Endodermal cell (in vitro differentiated cells): ENCODE measurements around the gene ITPK1. TPM values are rescaled to one million over a fixed set of nuclear protein-coding genes. Genes with fewer than 3 reads are reported as not detected.

Source experiments
- DNase-seq: peaks from one replicate; pipeline ENCODE4 v3.0.0-alpha.2; 2017
- H3K27ac ChIP-seq: 2 replicates; pipeline ENCODE4 v1.5.1; 2013; ENCODE audit warnings: mild to moderate bottlenecking, low read depth, low read length, moderate library complexity
- H3K27me3 ChIP-seq: 2 replicates; pipeline ENCODE4 v1.6.1; 2013; ENCODE audit warnings: mild to moderate bottlenecking, low read length, moderate library complexity; ENCODE audit not compliant: insufficient read depth, control insufficient read depth, poor library complexity, severe bottlenecking
- H3K36me3 ChIP-seq: 2 replicates; pipeline ENCODE4 v1.7.0; 2013; ENCODE audit warnings: mild to moderate bottlenecking, low read length, moderate library complexity; ENCODE audit not compliant: control insufficient read depth, insufficient read depth
- H3K4me1 ChIP-seq: one replicate; pipeline ENCODE4 v1.7.0; 2013; ENCODE audit warnings: low read length; ENCODE audit not compliant: control insufficient read depth, insufficient read depth
- H3K4me3 ChIP-seq: 2 replicates; pipeline ENCODE4 v1.5.1; 2013; ENCODE audit warnings: mild to moderate bottlenecking, low read length, moderate library complexity
- H3K9ac ChIP-seq: 2 replicates; pipeline ENCODE4 v1.6.1; 2013; ENCODE audit warnings: mild to moderate bottlenecking, low read length, moderate library complexity; ENCODE audit not compliant: poor library complexity, severe bottlenecking; ENCODE audit errors: extremely low read depth
- H3K9me3 ChIP-seq: 2 replicates; pipeline ENCODE4 v1.6.1; 2013; ENCODE audit warnings: mild to moderate bottlenecking, low read length, moderate library complexity; ENCODE audit not compliant: control insufficient read depth
- H3K27ac Mint-ChIP-seq: 2 replicates; pipeline ENCODE4 v1.8.0; 2020; ENCODE audit warnings: mixed read lengths
- H3K27me3 Mint-ChIP-seq: 2 replicates; pipeline ENCODE4 v1.8.0; 2021; ENCODE audit warnings: mild to moderate bottlenecking, mixed read lengths; ENCODE audit not compliant: insufficient read depth
- H3K36me3 Mint-ChIP-seq: 2 replicates; pipeline ENCODE4 v1.8.0; 2020; ENCODE audit warnings: low read depth, mixed read lengths
- H3K4me1 Mint-ChIP-seq: 2 replicates; pipeline ENCODE4 v1.8.0; 2020; ENCODE audit warnings: mixed read lengths
- H3K4me3 Mint-ChIP-seq: 2 replicates; pipeline ENCODE4 v1.8.0; 2020; ENCODE audit warnings: mild to moderate bottlenecking, moderate library complexity, mixed read lengths
- H3K9me3 Mint-ChIP-seq: 2 replicates; pipeline ENCODE4 v1.8.0; 2020; ENCODE audit warnings: mild to moderate bottlenecking, mixed read lengths
- WGBS, 2 experiments: methylation state at CpG; one replicate each; pipeline versions ENCODE4 v1.1.5 to v1.1.7; 2013; ENCODE audit warnings: missing lambda C conversion rate in 2 of 2, mixed read lengths in 1 of 2; ENCODE audit not compliant: insufficient coverage in 1 of 2, insufficient read length in 1 of 2; 5-methylcytosine and 5-hydroxymethylcytosine counted together
- long read RNA-seq, 4 experiments: library from polyadenylated mRNA in 2 of 4; library from RNA in 1 of 4; library from capped mRNA in 1 of 4; stranded (forward) in 3 of 4; unstranded in 1 of 4; transcript quantifications; one replicate each; pipeline ENCODE4 v2.0.0, GENCODE V29; 2020 to 2021; ENCODE audit warnings: inconsistent platforms in 1 of 4
- polyA plus RNA-seq, 2 experiments: library from polyadenylated mRNA; stranded (reverse); fragments of 50-300 nt; gene quantifications; one replicate each; pipeline ENCODE4 v1.2.3, GENCODE V29; 2013
- total RNA-seq, 2 donors: library from RNA; stranded (reverse); fragmentation: NEBNext Ultra II Directional in 1 of 2; extraction: Animal tissue kit (Norgen Biotek cat#: 25700) in 1 of 2; gene quantifications; 2 replicates in 1 of 2; 3 replicates in 1 of 2; pipeline ENCODE4 v1.2.1, GENCODE V29; 2021
- TF ChIP-seq, protein P1 (sequence below): fragments of 200-600 bp; sonication (generic); conservative IDR thresholded peaks from 2 replicates; pipeline ENCODE4 v1.5.0; 2021; ENCODE audit warnings: antibody characterized with exemption, mild to moderate bottlenecking

Gene ITPK1
- 10 to 100 TPM; 59.9 to 66.9 TPM for total RNA-seq
- 30.1 TPM for polyA plus RNA-seq (2013, experiment 1 of 2)
- polyA plus RNA-seq (2013, experiment 2 of 2): 32.0 TPM
- long read RNA-seq, experiment 1, full-length matches to known transcripts: 2 of 37 reads
- long read RNA-seq, experiment 1, partial matches to known transcripts: 13 of 37 reads
- long read RNA-seq, experiment 1, other reads (novel, unspliced or antisense): 22 of 37 reads
- long read RNA-seq, experiment 2, full-length matches to known transcripts: 28 of 74 reads
- long read RNA-seq, experiment 2, partial matches to known transcripts: 30 of 74 reads
- long read RNA-seq, experiment 2, other reads (novel, unspliced or antisense): 16 of 74 reads
- long read RNA-seq, experiment 3, full-length matches to known transcripts: 5 of 71 reads
- long read RNA-seq, experiment 3, partial matches to known transcripts: 51 of 71 reads
- long read RNA-seq, experiment 3, other reads (novel, unspliced or antisense): 15 of 71 reads
- long read RNA-seq, experiment 4, partial matches to known transcripts: 0 of 1 reads
- long read RNA-seq, experiment 4, other reads (novel, unspliced or antisense): 1 of 1 reads

DNA sequence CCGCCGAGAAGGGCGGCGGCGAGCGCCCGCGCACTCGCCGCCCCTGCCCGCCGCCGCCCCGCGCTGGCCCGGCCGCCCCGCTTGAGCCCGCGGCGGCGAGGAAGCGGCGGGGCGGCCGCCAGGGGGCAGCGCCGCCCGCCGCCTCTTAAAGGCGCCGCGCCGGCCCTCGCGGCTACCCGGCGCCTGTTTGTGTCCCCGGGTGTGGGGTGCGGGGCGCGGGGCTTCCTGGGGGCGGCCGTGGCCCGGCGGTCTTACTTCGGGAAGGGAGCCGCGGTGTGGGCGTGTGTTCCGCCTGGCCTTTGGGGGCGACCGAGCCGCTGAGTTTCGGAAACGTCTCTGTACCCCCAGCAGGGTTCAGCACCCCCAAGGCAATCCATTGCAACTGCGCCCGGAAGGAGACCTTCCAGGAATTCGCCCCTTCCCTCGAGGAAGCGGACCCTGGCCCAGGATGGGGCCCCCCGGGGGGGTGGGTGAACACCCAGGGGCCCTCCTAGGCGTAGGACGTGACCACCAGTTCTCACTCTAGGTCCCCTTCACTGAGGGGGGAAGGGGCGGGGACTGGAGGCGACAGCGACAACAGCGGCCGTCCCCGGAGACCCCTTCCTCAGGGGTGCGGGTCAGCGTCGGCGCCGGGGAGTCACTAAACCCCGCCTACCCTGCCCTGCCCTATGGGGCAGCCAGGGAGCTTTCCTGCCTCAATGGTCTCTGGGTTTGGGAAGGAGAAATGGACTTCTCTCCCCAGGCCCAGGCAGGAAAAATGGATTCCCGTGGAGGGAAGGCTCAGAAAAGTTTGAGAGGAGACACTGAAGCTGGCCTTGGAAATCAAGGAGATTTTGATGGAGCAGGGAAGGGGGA lies at the start of gene ITPK1:
TSS of gene ITPK1 (minus strand) at position 105 of the 855 bp plus-strand sequence. CDS start 762 bp downstream, outside the sequence.
- TF ChIP-seq, protein P1, sequence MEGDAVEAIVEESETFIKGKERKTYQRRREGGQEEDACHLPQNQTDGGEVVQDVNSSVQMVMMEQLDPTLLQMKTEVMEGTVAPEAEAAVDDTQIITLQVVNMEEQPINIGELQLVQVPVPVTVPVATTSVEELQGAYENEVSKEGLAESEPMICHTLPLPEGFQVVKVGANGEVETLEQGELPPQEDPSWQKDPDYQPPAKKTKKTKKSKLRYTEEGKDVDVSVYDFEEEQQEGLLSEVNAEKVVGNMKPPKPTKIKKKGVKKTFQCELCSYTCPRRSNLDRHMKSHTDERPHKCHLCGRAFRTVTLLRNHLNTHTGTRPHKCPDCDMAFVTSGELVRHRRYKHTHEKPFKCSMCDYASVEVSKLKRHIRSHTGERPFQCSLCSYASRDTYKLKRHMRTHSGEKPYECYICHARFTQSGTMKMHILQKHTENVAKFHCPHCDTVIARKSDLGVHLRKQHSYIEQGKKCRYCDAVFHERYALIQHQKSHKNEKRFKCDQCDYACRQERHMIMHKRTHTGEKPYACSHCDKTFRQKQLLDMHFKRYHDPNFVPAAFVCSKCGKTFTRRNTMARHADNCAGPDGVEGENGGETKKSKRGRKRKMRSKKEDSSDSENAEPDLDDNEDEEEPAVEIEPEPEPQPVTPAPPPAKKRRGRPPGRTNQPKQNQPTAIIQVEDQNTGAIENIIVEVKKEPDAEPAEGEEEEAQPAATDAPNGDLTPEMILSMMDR: peak; percentile 59
- peak within 1 kb of the TSS; percentile 66 for H3K4me3 Mint-ChIP-seq
- Histone ChIP-seq H3K4me1 (no peaks in the 10 kb centered on the region), H3K4me3 (peak within 1 kb of the TSS; percentile 84), H3K27me3 (no peaks in the 10 kb centered on the region), H3K9ac (peak within 1 kb of the TSS; percentile 47), H3K27ac (peak within 1 kb of the TSS; percentile 60), H3K36me3 (no peaks in the 10 kb centered on the region), H3K9me3 (no peaks in the 10 kb centered on the region)
- peak within 1 kb of the TSS; percentile 92 for H3K27ac Mint-ChIP-seq
- H3K4me1 Mint-ChIP-seq: peaks cover 14% of the 10 kb centered on the region
- no peaks in the 10 kb centered on the region for H3K27me3 Mint-ChIP-seq
- DNase-seq: peak; percentile 84
- H3K9me3 Mint-ChIP-seq: no peaks in the 10 kb centered on the region
- 2 to 14% methylated on average over 3 to 77 of the region's 77 CpGs for WGBS, 2 experiments
- H3K36me3 Mint-ChIP-seq: no peaks in the 10 kb centered on the region

DNA sequence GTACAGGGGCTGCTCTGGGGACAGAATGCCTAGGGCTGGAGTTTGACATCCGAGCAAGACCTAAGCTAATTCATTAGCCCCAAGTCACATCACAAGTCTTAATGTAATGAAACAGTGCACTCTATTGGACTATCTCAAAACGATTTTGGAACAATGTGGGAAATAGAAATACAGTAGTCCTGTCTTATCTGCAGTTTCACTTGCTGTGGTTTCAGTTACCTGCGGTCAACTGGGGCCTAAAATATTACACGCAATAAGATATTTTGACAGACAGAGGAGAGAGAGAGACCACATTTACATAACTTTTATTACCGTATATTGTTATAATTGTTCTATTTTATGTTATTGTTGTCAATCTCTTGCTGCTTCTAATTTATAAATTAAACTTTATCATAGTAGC lies 47.8 kb upstream of the ITPK1 start:
- TF ChIP-seq, protein P1: no peak
- H3K4me3 Mint-ChIP-seq: no peak overlapping the region
- H3K36me3 Mint-ChIP-seq: no peaks in the 10 kb centered on the region
- no peaks in the 10 kb centered on the region for H3K9me3 Mint-ChIP-seq
- no peak overlapping the region for H3K4me3 ChIP-seq
- DNase-seq: no peak
- H3K27ac ChIP-seq: no peak overlapping the region
- peaks cover 3% of the 10 kb centered on the region for H3K4me1 Mint-ChIP-seq
- H3K27me3 Mint-ChIP-seq: no peaks in the 10 kb centered on the region
- H3K4me1 ChIP-seq: no peaks in the 10 kb centered on the region
- H3K27me3 ChIP-seq: no peaks in the 10 kb centered on the region
- no peak overlapping the region for H3K9ac ChIP-seq
- H3K36me3 ChIP-seq: no peaks in the 10 kb centered on the region
- WGBS, 2 experiments: 0 to 69% methylated on average over 1 to 4 of the region's 5 CpGs
- no peaks in the 10 kb centered on the region for H3K9me3 ChIP-seq
- no peak overlapping the region for H3K27ac Mint-ChIP-seq

DNA sequence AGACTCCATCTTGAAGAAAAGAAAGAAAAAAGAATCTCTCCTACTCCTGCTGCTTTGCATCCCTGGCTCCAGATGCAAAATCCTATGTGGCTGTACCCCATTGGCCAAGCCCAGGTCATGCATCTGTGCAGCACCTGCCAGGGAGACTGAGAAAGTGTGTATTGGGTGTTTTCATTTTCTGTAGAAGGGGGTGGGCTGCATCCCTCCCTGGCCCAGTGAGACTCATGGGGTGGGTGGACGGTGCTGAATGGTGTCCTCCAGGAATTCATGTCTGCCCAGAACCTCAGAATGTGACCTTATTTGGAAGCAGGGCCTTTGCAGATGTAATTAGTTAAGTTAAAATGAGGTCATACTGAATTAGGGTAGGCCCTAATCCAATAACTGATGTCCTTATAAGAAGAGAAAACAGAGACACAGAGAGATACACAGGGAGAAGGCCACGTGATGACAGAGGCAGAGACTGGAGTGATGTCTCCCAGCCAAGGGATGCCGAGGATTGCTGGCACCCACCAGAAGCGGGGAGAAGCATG lies 45.8 kb upstream of the ITPK1 start:
- H3K27ac ChIP-seq: no peak overlapping the region
- no peaks in the 10 kb centered on the region for H3K27me3 ChIP-seq
- Mint-ChIP-seq H3K9me3 (no peaks in the 10 kb centered on the region), H3K27ac (no peak overlapping the region), H3K4me3 (no peak overlapping the region), H3K27me3 (no peaks in the 10 kb centered on the region), H3K36me3 (no peaks in the 10 kb centered on the region), H3K4me1 (peaks cover 3% of the 10 kb centered on the region)
- no peak overlapping the region for H3K4me3 ChIP-seq
- no peak overlapping the region for H3K9ac ChIP-seq
- H3K9me3 ChIP-seq: no peaks in the 10 kb centered on the region
- TF ChIP-seq, protein P1: no peak
- no peaks in the 10 kb centered on the region for H3K36me3 ChIP-seq
- DNase-seq: no peak
- no peaks in the 10 kb centered on the region for H3K4me1 ChIP-seq
- 91 to 93% methylated on average over 3 to 4 of the region's 4 CpGs for WGBS, 2 experiments
